GM19025 (cell line): ENCODE results near the gene TNFRSF1B.

Experiments
- ATAC-seq: cut with Tn5 transposase; IDR thresholded peaks from one replicate; pipeline ENCODE4 v1.9.1; 2021; ENCODE audit warnings: mild to moderate bottlenecking, low read depth, moderate library complexity; ENCODE audit not compliant: unreplicated experiment

Gene TNFRSF1B

DNA sequence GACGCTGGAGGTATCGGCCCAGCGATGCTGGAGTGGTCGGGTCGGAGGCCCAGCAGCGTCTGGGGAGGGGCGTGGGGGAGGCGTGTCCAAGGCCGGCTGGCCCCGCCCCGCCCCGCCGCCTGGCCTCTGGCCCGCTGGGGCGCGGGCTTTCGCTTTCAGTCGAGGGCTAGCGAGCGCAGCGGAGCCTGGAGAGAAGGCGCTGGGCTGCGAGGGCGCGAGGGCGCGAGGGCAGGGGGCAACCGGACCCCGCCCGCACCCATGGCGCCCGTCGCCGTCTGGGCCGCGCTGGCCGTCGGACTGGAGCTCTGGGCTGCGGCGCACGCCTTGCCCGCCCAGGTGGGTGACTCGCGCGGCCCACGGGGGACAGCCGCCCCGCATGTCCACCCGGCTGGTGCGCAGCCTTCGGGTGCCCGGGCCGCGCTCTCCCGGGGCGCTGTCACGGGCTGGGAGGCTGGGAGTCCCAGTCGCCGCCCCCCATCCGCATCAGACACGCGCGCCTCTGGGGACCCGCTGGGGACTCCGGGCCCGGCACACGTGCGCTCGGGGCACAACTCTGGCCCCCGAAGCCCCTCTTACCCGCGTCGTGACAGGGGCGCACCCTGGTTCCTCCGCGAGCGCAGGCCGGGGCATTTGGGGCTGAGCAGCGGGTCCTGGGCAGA, at the start of gene TNFRSF1B:
TNFRSF1B (plus strand) TSS at position 158 of the 659 bp plus-strand sequence; CDS start at position 259, 101 bp downstream.
- peak; percentile 58 for ATAC-seq

GRCh38 chr1:12121212-12122003, 45.4 kb upstream of the TNFRSF1B start:
- no peak for ATAC-seq

- ATAC-seq: no peak
Measured at GRCh38 chr1:12123172-12123571, 43.6 kb upstream of the TNFRSF1B start.

DNA sequence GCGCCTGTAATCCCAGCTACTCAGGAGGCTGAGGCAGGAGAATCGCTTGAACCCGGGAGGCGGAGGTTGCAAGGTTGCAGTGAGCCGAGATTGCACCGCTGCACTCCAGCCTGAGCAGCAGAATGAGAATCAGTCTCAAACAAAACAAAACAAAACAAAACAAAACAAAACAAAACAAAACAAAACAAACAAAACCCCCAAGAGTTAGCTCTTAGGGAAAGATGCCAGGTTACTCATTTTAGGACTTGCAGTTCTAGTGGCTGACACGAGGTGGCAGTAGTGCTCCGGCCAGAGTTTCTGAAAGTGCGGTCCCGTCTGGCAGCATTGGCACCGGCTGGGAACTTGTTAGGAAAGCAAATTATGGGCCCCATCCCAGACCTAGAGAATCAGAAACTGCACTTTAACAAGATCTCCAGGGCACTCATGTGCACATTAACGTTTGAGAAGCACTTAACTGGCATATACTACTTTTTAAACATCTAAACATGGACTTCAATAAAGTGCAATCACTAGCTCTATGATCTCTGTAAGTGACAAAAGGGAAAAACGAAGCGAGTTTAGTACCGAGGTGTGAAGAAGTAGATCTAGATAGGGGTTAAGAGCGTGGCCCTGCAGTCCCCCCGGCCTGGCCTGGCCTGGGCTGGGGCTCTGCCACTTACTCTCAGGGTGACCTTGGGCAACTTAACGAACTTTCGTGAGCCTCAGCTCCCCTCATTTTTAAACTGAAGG, 41.9 kb upstream of the TNFRSF1B start:
- ATAC-seq: no peak

DNA sequence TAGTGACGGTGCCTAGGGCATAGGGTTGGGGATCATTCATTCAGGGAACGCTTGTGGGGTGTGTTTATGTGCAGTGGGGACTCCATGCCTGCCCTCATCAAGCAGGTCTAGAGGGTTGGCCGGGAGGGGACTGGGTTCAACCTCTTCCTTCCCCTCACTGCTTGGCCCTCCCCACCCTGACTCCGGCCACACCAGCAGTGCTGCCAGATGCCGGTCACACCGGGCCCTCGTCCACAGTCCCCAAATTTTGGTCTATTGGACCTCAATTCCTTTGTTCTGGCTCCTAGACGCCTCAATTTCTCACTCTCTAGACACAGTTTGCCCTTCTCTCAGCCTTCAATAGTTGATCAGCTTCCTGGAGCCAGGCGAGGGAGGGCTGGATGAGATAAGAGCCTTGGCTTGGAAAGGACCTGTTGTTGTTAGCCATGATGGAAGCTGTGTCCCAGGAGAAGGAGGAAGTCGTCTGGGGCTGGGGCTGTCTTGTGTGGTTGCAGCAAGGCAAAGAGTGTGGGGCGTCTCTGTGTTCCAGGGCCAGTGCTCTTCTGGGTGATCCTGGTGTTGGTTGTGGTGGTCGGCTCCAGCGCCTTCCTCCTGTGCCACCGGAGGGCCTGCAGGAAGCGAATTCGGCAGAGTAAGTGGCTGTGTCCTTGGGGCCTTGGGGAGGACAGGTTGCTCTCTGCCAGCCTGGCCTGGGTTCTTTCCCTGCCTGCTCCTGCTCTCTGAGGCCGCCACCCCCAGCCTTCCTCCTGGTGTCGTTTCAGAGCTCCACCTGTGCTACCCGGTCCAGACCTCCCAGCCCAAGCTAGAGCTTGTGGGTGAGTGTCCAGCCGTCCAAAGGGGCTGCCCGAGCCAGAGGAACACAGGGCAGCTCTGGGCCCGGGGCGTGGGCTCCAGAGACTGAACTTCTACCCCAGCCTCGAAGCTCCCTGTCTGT, 41.1 kb upstream of the TNFRSF1B start:
- ATAC-seq: no peak

DNA sequence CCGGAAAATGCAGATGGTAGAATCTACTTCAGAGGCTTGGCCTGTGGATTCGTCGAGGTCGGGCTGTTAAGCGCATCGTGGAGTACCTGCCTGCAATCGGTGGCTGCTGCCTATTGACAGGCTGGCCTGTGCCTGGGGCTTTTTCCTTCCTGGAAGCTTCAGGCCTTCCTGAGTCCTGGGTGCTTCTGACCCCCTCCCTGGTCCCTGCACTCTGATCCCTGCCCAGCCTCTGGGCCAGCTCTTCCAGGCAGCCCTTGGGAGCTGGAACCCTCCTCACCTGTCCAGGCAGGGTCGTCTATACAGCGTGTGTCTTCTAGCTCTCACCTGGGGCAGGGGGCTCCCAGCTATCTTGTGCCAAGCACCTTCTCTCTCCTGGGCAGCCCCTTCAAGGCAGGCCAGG, 40.0 kb upstream of the TNFRSF1B start:
- ATAC-seq: no peak

GRCh38 chr1:12127206-12127810, 39.5 kb upstream of the TNFRSF1B start:
- ATAC-seq: no peak

DNA sequence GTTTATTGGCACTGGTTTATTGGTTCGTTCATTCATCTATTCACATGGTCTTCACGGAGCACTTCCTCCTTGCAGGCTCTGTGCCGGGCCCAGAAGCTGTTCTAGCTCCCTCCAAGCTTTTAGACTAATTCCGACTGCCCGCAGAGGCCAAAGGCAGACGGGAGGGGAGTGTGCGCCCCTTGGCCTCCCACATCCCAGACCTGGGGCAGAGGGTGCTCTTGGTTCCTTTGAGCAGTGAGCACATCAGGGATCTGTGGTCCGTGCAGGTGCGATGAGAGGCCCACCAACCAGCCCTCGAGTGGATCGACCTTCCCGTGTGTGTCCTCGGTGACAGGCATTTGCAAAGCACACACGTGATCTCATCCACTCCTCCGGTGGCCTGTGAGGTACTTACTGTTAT, 38.7 kb upstream of the TNFRSF1B start:
- ATAC-seq: no peak

DNA sequence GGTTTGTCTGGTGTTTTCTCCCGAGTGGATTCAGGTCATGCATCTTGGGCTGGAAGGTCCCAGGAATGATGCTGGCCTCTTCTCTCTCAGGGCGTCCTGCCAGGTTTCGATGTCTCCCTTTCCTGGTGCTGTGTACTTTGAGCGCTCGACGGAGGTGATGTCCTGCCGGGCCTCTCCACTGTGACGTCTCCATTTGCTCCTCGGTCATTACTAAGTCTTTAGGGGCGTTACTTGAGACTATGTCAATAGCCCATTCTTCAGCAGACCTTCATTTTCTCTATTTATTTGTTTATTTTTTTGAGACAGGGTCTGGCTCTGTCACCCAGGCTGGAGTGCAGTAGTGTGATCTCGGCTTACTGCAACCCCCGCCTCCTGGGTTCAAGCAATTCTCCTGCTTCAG, 37.2 kb upstream of the TNFRSF1B start:
- ATAC-seq: no peak

DNA sequence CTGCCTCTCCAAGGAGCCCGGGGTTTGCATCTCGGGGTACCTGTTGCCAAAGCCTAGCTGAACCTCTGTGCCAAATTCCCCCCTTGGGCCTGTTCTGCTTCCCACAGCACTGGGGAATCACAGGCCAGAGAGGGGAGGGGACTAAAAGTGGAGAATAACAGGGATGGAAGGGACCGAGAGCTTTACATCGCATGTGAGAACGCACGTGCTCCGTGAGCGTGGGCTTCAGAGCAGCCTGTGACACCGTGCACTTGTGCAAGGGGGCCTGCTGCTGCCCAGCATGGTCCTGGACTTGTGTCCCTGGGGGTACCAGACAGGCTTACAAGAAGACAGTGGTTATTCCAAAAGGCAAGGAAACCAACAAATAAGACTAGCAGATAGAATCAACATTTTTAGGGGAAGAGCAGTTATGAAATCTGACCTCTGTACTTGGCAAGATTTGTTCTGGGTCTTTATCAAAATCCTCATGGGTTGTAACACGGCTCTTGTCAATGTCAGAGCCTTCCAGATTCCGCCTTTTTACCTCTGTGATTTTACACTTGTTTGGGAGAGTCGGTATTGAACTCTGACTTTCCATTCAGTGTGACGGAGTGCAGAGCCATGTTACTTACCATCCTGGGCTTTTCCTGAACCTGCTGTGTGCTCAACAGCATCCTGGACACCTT, 36.2 kb upstream of the TNFRSF1B start:
- ATAC-seq: no peak

- ATAC-seq: no peak
Measured at GRCh38 chr1:12132078-12132477, 34.7 kb upstream of the TNFRSF1B start.

- no peak for ATAC-seq
Measured at GRCh38 chr1:12134716-12135115, 32.1 kb upstream of the TNFRSF1B start.

GRCh38 chr1:12135612-12136011, 31.2 kb upstream of the TNFRSF1B start:
- ATAC-seq: no peak

GRCh38 chr1:12136916-12137610, 29.7 kb upstream of the TNFRSF1B start:
- no peak for ATAC-seq

DNA sequence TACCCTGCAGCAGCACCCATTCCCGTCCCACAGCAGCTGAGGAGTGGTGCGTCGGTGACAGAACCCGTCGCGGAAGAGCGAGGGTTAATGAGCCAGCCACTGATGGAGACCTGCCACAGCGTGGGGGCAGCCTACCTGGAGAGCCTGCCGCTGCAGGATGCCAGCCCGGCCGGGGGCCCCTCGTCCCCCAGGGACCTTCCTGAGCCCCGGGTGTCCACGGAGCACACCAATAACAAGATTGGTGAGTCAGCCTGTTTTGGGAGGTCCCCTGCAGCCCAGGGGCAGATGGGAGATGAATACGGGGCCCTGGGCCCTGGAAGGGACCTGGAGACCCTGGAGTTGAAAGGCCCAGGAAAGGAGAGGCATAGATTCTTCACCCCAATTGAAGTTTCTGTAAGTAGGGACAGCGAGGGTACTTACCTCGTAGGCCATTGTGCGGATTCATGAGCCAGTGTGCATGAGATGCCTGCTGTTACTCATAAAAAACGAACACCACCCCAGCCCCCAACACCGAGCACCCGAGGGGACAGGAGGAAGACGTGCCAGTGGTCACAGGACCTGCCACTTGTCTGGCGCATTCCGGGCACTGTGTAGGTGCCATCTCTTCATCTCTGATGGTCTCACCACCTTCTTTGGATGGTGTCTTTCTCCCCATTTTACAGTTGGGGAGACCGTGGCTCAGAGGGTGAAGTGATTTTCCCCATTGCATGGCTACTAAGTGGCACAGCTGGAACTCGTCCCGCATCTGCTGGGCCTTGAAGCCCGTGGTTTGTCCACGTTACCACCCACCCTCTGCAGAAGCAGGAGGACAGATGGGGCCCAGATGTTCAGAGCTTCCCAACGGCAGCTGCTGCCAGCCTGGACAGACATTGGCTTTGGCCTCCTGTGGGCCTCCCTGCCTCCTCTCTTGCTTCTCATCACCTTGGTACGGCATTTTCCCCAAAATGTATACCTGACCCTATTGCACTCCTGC, 28.3 kb upstream of the TNFRSF1B start:
- no peak for ATAC-seq

DNA sequence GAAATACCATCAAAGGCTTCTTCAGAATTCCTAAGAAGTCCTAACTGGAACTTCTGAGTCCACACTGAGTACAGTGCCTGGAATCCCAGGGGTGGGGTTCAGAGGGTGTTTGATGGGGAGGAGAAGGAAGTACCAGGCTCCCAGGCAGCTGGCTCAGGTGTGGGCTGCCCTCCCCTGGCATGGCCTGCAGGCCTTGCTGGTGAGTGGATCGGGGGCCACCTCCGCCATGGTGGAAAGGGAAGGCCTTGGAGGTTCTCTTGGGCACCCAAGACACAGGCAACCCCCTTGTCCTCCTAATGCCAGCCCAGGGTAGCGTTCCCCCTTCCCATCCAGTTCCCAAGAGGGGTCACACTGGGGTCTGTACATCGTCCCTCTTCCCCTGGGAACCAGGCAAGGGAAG, 26.8 kb upstream of the TNFRSF1B start:
- ATAC-seq: no peak

DNA sequence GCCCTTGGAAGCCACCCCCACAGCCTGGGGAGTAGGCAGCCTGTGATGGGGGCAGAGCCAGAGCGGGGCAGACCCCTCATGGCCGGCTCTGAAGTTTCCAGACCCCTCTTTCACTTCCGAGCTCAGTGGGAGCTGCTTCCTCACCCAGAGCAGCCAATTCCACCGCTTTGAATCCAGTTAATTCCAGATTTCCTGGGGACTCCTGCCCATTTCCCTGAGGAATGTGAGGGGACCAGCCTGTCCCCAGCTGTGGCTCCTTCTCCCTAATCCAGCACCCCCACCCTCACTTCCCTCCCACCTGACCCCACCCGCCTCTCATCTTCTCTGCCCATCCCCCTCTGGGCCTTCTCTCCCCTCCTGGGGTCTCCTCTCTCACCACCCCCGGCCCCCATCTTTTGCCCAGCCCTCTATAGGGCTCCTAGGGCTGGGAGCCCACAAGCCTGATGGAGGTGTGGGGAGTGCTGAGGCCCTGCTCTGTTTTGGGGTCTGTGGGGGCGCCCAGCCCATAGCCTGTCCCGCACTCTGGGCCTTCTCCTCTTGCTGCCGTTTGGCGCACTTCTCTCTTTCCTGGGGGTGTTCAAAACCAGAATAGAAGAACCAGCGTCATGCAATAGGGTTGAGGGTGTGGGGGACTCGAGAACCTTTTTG, 26.2 kb upstream of the TNFRSF1B start:
- ATAC-seq: no peak
